Bronchial epithelial cell (primary cell): ENCODE data around the gene LYRM4. TPM values are rescaled to one million over a fixed set of nuclear protein-coding genes. Genes with fewer than 3 reads are reported as not detected.

Experiments
- DNase-seq: peaks from one replicate; pipeline ENCODE4 v3.0.0-alpha.2; 2010; ENCODE audit warnings: low read depth
- FAIRE-seq: peaks from 2 replicates; lab custom pipeline; 2011; peaks lifted over from hg19 to GRCh38; lab: Jason Lieb, UNC
- H3K27me3 ChIP-seq: 2 replicates; pipeline ENCODE4 v1.5.1; 2011; ENCODE audit warnings: low read length; ENCODE audit not compliant: control insufficient read depth, insufficient read depth
- H3K36me3 ChIP-seq: 2 replicates; pipeline ENCODE4 v1.5.1; 2011; ENCODE audit warnings: low read length; ENCODE audit not compliant: control insufficient read depth, insufficient read depth
- H3K4me3 ChIP-seq: 2 replicates; pipeline ENCODE4 v1.5.1; 2011; ENCODE audit warnings: mild to moderate bottlenecking, low read depth, low read length, control low read depth
- total RNA-seq: library from RNA; depleted of rRNA; stranded (reverse); fragments of >200 nt; gene quantifications from 2 replicates; pipeline ENCODE4 v1.2.1, GENCODE V29; 2014
- TF ChIP-seq, protein P1 (sequence below): IDR thresholded peaks from 2 replicates; pipeline ENCODE4 v1.5.1; 2011; ENCODE audit warnings: mild to moderate bottlenecking, moderate library complexity, low read length, control low read depth, inconsistent platforms; ENCODE audit not compliant: insufficient read depth, severe bottlenecking

The LYRM4 gene
- total RNA-seq, 1 donor from 2014 or later = 15.3 TPM

DNA sequence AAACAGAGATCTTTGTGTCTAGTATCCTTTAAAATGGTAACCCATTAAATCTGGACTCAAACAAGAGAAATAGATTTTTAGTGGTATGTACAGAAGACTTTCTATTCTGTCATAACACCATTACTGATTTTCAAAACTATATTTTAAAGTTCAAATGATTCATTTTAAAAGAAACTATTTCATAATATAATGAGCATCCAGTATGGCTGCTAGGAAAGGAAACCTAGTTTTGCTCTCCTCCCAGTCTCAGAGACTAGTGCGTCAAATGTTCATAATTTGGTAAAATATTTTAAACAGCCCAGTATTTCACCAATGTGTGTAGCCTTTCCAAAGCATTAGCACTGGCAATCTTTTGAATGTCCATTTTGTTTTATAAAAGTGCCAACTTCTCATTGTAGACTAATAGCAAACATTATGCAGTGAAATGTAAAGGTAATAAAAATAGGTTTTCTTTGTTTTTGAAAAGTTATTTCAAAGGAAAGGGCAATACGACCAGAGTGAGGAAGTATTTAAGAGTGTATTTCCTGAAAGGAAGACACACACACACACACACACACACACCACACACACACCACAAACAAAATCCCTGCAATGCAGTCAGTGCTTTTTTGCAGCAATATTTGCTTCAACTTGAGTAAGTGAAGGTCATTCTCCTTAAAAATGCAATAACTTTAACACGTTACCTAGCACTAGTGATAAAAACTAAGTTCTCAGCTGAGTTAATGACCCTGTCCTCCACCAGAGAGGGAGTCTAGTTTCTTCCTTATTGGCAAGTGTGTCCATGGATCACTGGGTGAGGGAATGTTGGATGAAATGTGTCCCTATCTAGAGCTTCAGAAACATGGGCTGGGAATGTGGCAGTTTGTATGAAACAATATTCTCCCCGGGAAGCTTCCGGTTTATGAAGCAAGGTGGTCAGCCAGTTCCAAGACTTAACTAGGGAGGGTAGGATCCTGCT lies 171.0 kb downstream of the LYRM4 start:
- no peak for FAIRE-seq
- no peak overlapping the region for H3K4me3 ChIP-seq
- H3K36me3 ChIP-seq = no peaks in the 10 kb centered on the region
- peaks cover 8% of the 10 kb centered on the region for H3K27me3 ChIP-seq
- no peak for DNase-seq
- TF ChIP-seq, protein P1, sequence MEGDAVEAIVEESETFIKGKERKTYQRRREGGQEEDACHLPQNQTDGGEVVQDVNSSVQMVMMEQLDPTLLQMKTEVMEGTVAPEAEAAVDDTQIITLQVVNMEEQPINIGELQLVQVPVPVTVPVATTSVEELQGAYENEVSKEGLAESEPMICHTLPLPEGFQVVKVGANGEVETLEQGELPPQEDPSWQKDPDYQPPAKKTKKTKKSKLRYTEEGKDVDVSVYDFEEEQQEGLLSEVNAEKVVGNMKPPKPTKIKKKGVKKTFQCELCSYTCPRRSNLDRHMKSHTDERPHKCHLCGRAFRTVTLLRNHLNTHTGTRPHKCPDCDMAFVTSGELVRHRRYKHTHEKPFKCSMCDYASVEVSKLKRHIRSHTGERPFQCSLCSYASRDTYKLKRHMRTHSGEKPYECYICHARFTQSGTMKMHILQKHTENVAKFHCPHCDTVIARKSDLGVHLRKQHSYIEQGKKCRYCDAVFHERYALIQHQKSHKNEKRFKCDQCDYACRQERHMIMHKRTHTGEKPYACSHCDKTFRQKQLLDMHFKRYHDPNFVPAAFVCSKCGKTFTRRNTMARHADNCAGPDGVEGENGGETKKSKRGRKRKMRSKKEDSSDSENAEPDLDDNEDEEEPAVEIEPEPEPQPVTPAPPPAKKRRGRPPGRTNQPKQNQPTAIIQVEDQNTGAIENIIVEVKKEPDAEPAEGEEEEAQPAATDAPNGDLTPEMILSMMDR = no peak

GRCh38 chr6:5088780-5089179 lies 172.0 kb downstream of the LYRM4 start:
- FAIRE-seq = no peak
- Histone ChIP-seq H3K4me3 (no peak overlapping the region), H3K36me3 (no peaks in the 10 kb centered on the region), H3K27me3 (peaks cover 8% of the 10 kb centered on the region)
- TF ChIP-seq, protein P1 = no peak
- DNase-seq = no peak

DNA sequence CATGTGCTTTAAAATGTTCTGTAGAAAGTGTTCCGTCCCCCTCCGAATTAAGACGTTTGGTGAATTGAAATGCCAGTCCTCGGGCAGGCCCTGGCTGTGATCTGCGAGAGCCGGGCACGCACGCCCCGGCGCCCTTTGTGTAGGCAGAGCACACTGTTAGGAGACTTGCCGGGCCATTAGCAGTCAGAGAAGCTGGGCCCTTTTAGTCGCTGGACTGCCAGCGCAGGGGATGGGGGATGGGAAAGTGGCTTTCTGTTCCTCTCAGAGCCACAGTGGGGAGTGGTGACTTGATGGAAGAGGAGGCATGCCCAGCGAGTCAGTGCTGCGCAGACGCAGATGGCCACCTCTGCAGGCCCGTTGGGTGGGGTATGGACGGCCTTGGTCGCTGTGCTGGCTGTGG lies 173.4 kb downstream of the LYRM4 start:
- peaks cover 8% of the 10 kb centered on the region for H3K27me3 ChIP-seq
- H3K36me3 ChIP-seq = no peaks in the 10 kb centered on the region
- TF ChIP-seq, protein P1 = no peak
- FAIRE-seq (no peak), DNase-seq (no peak)
- no peak overlapping the region for H3K4me3 ChIP-seq

GRCh38 chr6:5086294-5086890 lies 174.4 kb downstream of the LYRM4 start:
- peak overlapping the region; percentile 47 for H3K4me3 ChIP-seq
- TF ChIP-seq, protein P1 = no peak
- no peaks in the 10 kb centered on the region for H3K36me3 ChIP-seq
- DNase-seq = no peak
- H3K27me3 ChIP-seq = peaks cover 8% of the 10 kb centered on the region
- FAIRE-seq = no peak

DNA sequence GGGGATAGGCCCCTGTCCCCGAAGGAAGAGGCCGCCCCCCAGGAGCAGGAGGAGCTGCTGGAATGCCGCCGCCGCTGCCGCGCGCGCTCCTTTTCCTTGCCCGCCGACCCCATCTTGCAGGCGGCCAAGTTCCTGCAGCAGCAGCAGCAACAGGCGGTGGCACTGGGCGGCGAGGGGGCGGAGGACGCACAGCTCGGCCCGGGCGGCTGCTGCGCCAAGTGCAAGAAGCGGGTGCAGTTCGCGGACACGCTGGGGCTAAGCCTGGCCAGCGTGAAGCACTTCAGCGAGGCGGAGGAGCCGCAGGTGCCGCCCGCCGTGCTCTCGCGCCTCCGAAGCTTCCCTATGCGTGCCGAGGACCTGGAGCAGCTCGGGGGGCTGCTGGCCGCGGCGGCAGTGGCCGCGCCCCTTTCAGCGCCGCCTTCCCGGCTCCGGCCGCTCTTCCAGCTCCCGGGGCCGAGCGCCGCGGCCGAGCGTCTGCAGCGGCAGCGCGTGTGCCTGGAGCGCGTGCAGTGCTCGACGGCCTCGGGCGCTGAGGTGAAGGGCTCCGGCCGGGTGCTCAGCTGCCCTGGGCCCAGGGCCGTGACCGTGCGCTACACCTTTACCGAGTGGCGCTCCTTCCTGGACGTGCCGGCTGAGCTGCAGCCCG lies 175.0 kb downstream of the LYRM4 start:
- DNase-seq (no peak), FAIRE-seq (no peak)
- TF ChIP-seq, protein P1 = no peak
- Histone ChIP-seq H3K4me3 (peak overlapping the region; percentile 47), H3K27me3 (peaks cover 8% of the 10 kb centered on the region), H3K36me3 (no peaks in the 10 kb centered on the region)
